ENCODE results near the gene GALP. TPM values are rescaled to one million over a fixed set of nuclear protein-coding genes. Genes with fewer than 3 reads are reported as not detected.
"Not testable (repeated sequence)": the region's sequence is repeated elsewhere in the genome, so short reads cannot be mapped to it uniquely, and the experiment has no call there.

GALP gene
- total RNA-seq, 1 donor: not detected

- H3K4me1 ChIP-seq (ENCODE audit: insufficient read depth, low read length): no peaks in the 10 kb centered on the region
- H3K4me3 ChIP-seq (ENCODE audit: low read length): no peak overlapping the region
- no peaks in the 10 kb centered on the region for H3K27me3 ChIP-seq (ENCODE audit: insufficient read depth, low read length)
- no peaks in the 10 kb centered on the region for H3K9me3 ChIP-seq (ENCODE audit: low read depth, low read length)
Observed at GRCh38 chr19:56191711-56192110, 15.9 kb downstream of the GALP start.

- Histone ChIP-seq H3K4me1 (ENCODE audit: insufficient read depth, low read length) (no peaks in the 10 kb centered on the region), H3K9me3 (ENCODE audit: low read depth, low read length) (no peaks in the 10 kb centered on the region), H3K27me3 (ENCODE audit: insufficient read depth, low read length) (no peaks in the 10 kb centered on the region), H3K4me3 (ENCODE audit: low read length) (no peak overlapping the region)
Observed at GRCh38 chr19:56193981-56194640, 18.3 kb downstream of the GALP start.

- H3K4me3 ChIP-seq (ENCODE audit: low read length); H3K9me3 ChIP-seq (ENCODE audit: low read depth, low read length); H3K27me3 ChIP-seq (ENCODE audit: insufficient read depth, low read length); H3K4me1 ChIP-seq (ENCODE audit: insufficient read depth, low read length): not testable (repeated sequence)
Observed at GRCh38 chr19:56197646-56198045, 21.8 kb downstream of the GALP start, which contains the start of gene ZSCAN5B. Gene ZSCAN5B, minus strand, starts transcription at chr19:56197783. Its CDS starts 4,731 bp downstream, at chr19:56193052.

DNA sequence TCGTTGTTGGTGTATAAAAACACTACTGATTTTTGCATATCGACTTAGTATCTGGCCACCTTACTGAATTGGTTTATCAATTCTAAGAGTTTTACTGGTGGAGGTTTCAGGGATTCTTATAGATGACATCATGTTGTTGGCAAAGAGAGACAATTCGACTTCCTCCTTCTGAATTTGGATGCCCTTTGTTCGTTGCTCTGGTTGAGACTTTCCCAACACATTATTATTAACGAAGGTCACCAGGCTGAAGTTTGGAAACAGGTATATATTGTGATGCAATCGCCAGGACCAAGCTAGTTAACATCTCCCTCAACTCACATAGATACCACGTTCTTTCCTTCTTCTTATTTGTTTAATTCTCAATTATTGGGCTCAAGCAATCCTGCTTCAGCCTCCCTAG lies 23.9 kb downstream of the GALP start:
- H3K27me3 ChIP-seq (ENCODE audit: insufficient read depth, low read length): no peaks in the 10 kb centered on the region
- H3K9me3 ChIP-seq (ENCODE audit: low read depth, low read length): no peaks in the 10 kb centered on the region
- H3K4me3 ChIP-seq (ENCODE audit: low read length): no peak overlapping the region
- no peaks in the 10 kb centered on the region for H3K4me1 ChIP-seq (ENCODE audit: insufficient read depth, low read length)

- Histone ChIP-seq H3K9me3 (ENCODE audit: low read depth, low read length) (no peaks in the 10 kb centered on the region), H3K4me3 (ENCODE audit: low read length) (no peak within 1 kb of the TSS), H3K4me1 (ENCODE audit: insufficient read depth, low read length) (no peaks in the 10 kb centered on the region), H3K27me3 (ENCODE audit: insufficient read depth, low read length) (no peaks in the 10 kb centered on the region)
Observed at GRCh38 chr19:56201973-56202372, 26.2 kb downstream of the GALP start, which contains the start of gene ZSCAN5C. Gene ZSCAN5C, plus strand, starts transcription at chr19:56202273. Its CDS starts 3,641 bp downstream, at chr19:56205914.

GRCh38 chr19:56207581-56207980 lies 31.8 kb downstream of the GALP start:
- H3K27me3 ChIP-seq (ENCODE audit: insufficient read depth, low read length); H3K4me3 ChIP-seq (ENCODE audit: low read length); H3K4me1 ChIP-seq (ENCODE audit: insufficient read depth, low read length): not testable (repeated sequence)

DNA sequence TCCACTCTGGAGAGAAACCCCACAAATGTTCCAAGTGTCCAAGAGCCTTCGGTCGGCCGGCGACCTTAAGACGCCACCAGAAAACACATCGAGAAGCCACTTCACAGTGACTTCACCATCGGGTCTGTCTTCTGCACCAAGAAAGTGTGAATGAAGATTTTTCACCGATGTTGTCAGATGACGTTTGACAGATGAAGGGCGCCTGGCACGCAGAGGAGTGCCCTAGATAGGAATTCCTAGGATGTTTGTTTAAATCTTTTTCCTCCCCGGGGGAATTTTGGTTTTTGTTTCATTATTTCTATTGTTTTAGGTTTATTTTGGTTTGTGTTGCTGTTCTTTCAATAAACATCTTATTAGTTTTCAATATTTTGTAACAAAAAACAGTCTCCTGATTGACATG lies 33.3 kb downstream of the GALP start:
- Histone ChIP-seq H3K9me3 (ENCODE audit: low read depth, low read length) (no peaks in the 10 kb centered on the region), H3K27me3 (ENCODE audit: insufficient read depth, low read length) (no peaks in the 10 kb centered on the region), H3K4me1 (ENCODE audit: insufficient read depth, low read length) (no peaks in the 10 kb centered on the region), H3K4me3 (ENCODE audit: low read length) (no peak overlapping the region)

More at GRCh38 chr19:56207581-56207980, 31.8 kb downstream of the GALP start:
- not testable (repeated sequence) for H3K9me3 ChIP-seq (ENCODE audit: low read depth, low read length)

DNA sequence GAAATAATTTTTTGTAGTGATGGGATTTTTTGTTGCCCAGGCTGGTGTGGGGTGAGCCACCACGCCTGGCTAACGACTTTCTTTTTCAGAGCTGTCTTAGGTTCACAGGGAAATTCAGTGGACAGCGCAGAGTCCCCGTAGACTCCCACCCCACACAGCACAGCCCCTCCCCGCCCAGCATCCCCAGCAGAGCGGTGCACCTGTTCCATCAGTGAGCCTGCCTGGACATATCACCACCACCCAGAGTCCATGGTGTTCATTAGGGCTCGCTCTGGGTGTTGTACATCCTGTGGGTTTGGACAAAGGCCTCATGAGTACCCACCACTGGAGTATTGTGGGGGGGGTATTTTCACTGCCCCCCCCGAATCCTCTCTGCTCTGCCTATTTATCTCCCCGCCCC lies 34.2 kb downstream of the GALP start:
- H3K27me3 ChIP-seq (ENCODE audit: insufficient read depth, low read length): not testable (repeated sequence)

DNA sequence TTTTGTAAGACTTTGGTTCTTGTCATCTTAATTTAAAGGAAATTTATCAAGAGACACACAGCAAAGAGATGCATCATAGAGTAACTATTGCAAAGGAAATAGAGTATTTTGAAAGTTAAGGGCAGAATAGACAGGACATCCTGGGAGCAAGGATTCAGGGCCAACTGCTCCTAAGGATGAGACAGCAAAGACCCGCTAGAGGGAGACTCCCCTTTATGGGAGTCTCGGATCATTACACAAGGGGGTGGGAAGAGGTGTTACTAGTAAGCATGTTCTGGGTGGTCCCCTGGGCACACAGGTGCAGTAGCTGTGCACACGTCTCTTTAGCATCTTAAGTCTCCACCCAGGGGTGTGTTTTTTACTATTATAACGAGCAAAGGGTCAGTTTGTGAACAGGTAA lies 35.9 kb downstream of the GALP start:
- H3K4me3 ChIP-seq (ENCODE audit: low read length): no peak overlapping the region
- H3K4me1 ChIP-seq (ENCODE audit: insufficient read depth, low read length): no peaks in the 10 kb centered on the region
- H3K27me3 ChIP-seq (ENCODE audit: insufficient read depth, low read length): peaks cover 4% of the 10 kb centered on the region
- no peaks in the 10 kb centered on the region for H3K9me3 ChIP-seq (ENCODE audit: low read depth, low read length)

More for the DNA sequence above, 34.2 kb downstream of the GALP start:
- not testable (repeated sequence) for H3K4me3 ChIP-seq (ENCODE audit: low read length); H3K4me1 ChIP-seq (ENCODE audit: insufficient read depth, low read length); H3K9me3 ChIP-seq (ENCODE audit: low read depth, low read length)

DNA sequence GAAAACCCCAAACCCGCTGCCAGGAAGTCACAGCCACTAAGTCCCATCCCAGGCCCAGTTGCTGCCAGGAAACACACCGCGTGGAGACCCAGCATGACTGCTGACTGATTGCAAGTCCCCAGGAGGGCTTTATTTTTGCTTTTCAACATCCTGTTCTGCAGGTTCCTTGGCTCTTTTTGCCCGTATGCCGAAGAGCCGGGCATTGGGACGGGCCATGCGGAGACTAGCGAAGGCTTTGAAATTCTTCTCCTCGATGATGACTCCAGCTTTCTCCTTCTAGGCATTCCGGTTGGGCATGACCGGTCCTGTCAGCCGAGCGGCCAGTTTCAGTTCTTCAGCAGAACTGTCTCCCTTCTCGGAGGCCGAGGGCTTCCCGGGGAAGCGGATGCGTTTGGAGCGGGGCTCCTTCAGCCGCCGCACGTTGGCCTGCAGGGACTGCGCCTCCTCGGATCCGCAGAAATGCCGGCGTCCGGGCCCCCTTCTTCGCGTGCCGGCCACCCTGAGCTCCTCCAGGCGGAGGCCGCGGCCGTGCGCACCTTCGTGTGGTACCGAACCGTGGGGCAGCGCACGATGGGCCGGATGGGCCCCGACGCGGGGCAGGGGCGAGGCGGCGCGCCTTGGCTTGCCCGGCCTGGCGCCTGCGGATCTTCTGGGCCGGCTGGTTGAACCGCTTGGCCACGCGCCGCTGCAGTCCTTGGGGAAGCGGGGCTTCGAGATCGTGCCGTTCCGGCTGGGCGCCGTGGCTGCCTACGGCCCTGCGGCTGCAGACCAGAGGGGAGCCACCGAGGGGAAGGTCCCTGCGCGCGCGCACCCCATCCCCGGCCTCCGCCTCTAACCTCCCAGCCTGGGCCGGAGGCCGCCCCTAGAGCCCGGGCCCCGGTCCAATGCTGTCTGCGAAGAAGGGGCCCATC lies 41.5 kb downstream of the GALP start:
- Histone ChIP-seq H3K4me3 (ENCODE audit: low read length) (no peak overlapping the region), H3K9me3 (ENCODE audit: low read depth, low read length) (no peaks in the 10 kb centered on the region), H3K4me1 (ENCODE audit: insufficient read depth, low read length) (no peaks in the 10 kb centered on the region), H3K27me3 (ENCODE audit: insufficient read depth, low read length) (peaks cover 11% of the 10 kb centered on the region)

DNA sequence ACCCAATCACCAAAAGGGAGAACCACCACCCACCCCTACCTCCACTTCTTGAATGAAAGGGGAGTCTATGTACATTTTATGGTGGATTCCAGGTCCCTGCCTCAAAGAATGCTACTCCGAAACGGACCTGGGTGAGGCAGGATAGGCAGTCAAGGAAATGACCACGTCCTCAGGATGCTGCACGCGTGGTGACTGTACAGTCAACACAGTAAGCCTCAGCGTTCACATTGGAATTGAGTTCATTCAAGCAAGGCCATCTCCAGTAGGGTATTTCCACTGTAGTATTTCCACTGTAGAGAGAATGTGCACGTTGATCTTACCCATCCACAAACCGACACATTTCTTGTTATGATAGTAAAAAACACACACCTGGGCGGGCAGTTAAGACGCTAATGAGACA lies 43.2 kb downstream of the GALP start:
- peaks cover 11% of the 10 kb centered on the region for H3K27me3 ChIP-seq (ENCODE audit: insufficient read depth, low read length)
- H3K4me1 ChIP-seq (ENCODE audit: insufficient read depth, low read length): no peaks in the 10 kb centered on the region
- H3K4me3 ChIP-seq (ENCODE audit: low read length): no peak overlapping the region
- no peaks in the 10 kb centered on the region for H3K9me3 ChIP-seq (ENCODE audit: low read depth, low read length)

DNA sequence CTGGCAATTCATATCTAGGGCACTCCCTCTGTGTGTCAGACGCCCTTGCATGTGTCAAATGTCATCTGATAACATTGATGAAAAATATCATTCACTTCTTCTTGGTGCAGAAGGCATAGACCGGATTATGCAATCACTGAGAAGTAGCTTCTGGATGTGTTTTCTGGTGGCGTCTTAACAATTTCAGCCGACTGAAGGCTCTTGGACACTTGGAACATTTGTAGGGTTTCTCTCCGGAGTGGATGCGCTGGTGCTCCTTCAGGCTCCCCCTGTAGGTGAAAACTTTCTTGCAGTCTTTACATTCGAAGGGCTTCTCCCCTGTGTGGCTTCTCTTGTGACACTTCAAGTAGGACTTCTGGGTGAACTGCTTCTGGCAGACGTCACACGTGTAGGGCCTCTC lies 45.6 kb downstream of the GALP start:
- H3K27me3 ChIP-seq (ENCODE audit: insufficient read depth, low read length); H3K9me3 ChIP-seq (ENCODE audit: low read depth, low read length); H3K4me1 ChIP-seq (ENCODE audit: insufficient read depth, low read length); H3K4me3 ChIP-seq (ENCODE audit: low read length): not testable (repeated sequence)

- H3K4me1 ChIP-seq (ENCODE audit: insufficient read depth, low read length): no peaks in the 10 kb centered on the region
- H3K4me3 ChIP-seq (ENCODE audit: low read length): no peak overlapping the region
- H3K9me3 ChIP-seq (ENCODE audit: low read depth, low read length): no peaks in the 10 kb centered on the region
- H3K27me3 ChIP-seq (ENCODE audit: insufficient read depth, low read length): peaks cover 6% of the 10 kb centered on the region
Observed at GRCh38 chr19:56221851-56222250, 46.0 kb downstream of the GALP start.

GRCh38 chr19:56222901-56223300 lies 47.1 kb downstream of the GALP start:
- Histone ChIP-seq H3K27me3 (ENCODE audit: insufficient read depth, low read length) (no peaks in the 10 kb centered on the region), H3K4me1 (ENCODE audit: insufficient read depth, low read length) (no peaks in the 10 kb centered on the region), H3K4me3 (ENCODE audit: low read length) (no peak overlapping the region), H3K9me3 (ENCODE audit: low read depth, low read length) (no peaks in the 10 kb centered on the region)

DNA sequence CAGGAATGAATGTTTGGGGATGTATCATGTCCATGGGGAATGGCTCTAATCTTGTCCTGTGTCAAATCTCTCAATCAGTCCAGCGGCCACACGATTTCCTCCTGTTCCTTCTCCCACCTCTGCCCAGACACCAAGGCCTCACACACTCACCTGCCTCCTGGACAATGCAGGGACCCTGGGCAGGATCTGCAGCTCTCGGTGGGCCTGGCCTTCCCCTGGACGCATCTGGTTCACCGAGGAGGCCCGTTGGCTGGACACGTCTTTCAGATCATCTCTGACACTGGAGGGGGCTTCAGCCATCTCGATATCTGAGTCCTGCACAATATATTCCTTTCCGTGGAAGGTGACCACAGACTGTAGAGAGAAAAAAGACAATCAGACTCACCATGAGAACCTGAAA lies 47.7 kb downstream of the GALP start:
- H3K27me3 ChIP-seq (ENCODE audit: insufficient read depth, low read length): no peaks in the 10 kb centered on the region

More for the DNA sequence above, 47.7 kb downstream of the GALP start:
- Histone ChIP-seq H3K4me1 (ENCODE audit: insufficient read depth, low read length) (no peaks in the 10 kb centered on the region), H3K9me3 (ENCODE audit: low read depth, low read length) (no peaks in the 10 kb centered on the region), H3K4me3 (ENCODE audit: low read length) (no peak overlapping the region)
